K562 (cell line): ENCODE results near the gene RERE. TPM values are rescaled to one million over a fixed set of nuclear protein-coding genes. Genes with fewer than 3 reads are reported as not detected.
A peak's percentile ranks its signal among the peaks of the same experiment; 100 is the strongest.

Source experiments
- BCOR ChIP-seq: fragments of 450-650 bp; IDR thresholded peaks from 2 replicates; pipeline ENCODE4 v1.6.1; 2016
- BRCA1 ChIP-seq, 2 experiments: fragments of 450-650 bp in 1 of 2; sonication (generic) in 1 of 2; formaldehyde crosslinking in 1 of 2; IDR thresholded peaks; 2 replicates each; pipeline versions ENCODE4 v1.5.0 to v1.6.1; 2017 to 2020; ENCODE audit warnings: mild to moderate bottlenecking in 1 of 2, missing genetic modification reagents in 1 of 2
- CEBPB ChIP-seq: fragments of 450-650 bp; IDR thresholded peaks from 2 replicates; pipeline ENCODE4 v1.6.1; 2016; ENCODE audit warnings: missing genetic modification characterization, missing compliant biosample characterization
- EP400 ChIP-seq: fragments of 450-650 bp; IDR thresholded peaks from 2 replicates; pipeline ENCODE4 v1.6.1; 2017; ENCODE audit warnings: antibody characterized with exemption, mild to moderate bottlenecking, moderate library complexity
- FIP1L1 ChIP-seq: fragments of 200-400 bp; formaldehyde crosslinking; IDR thresholded peaks from 2 replicates; pipeline ENCODE4 v1.6.1; 2018; ENCODE audit warnings: mild to moderate bottlenecking, low read depth, low read length; ENCODE audit not compliant: poor library complexity, severe bottlenecking
- FOXK2 ChIP-seq, 2 experiments: fragments of 450-650 bp; IDR thresholded peaks in 1 of 2; conservative IDR thresholded peaks in 1 of 2; 2 replicates each; pipeline ENCODE4 v1.6.1; 2016; ENCODE audit warnings: low read depth in 2 of 2, mild to moderate bottlenecking in 1 of 2
- FOXP1 ChIP-seq: sonication (generic); formaldehyde crosslinking; IDR thresholded peaks from 2 replicates; pipeline ENCODE4 v1.8.0; 2022; ENCODE audit warnings: mild to moderate bottlenecking, missing genetic modification reagents
- HNRNPLL ChIP-seq: fragments of 200-400 bp; formaldehyde crosslinking; IDR thresholded peaks from 2 replicates; pipeline ENCODE4 v1.6.1; 2017; ENCODE audit warnings: low read length, low read depth, mild to moderate bottlenecking; ENCODE audit not compliant: poor library complexity, severe bottlenecking
- MED1 ChIP-seq: sonication (generic); formaldehyde crosslinking; IDR thresholded peaks from 2 replicates; pipeline ENCODE4 v1.8.1; 2023; ENCODE audit warnings: missing genetic modification reagents, borderline replicate concordance
- MEF2D ChIP-seq: conservative IDR thresholded peaks from 2 replicates; pipeline ENCODE4 v1.6.1; 2016; ENCODE audit warnings: low read depth, missing genetic modification characterization, missing compliant biosample characterization
- NCOA1 ChIP-seq: fragments of 450-650 bp; IDR thresholded peaks from 2 replicates; pipeline ENCODE4 v1.6.1; 2016; ENCODE audit warnings: low read depth
- NR2F6 ChIP-seq: fragments of 450-650 bp; formaldehyde crosslinking; IDR thresholded peaks from 2 replicates; pipeline ENCODE4 v1.4.0; 2020; ENCODE audit warnings: mild to moderate bottlenecking
- PCBP2 ChIP-seq: fragments of 200-400 bp; formaldehyde crosslinking; IDR thresholded peaks from 2 replicates; pipeline ENCODE4 v1.6.1; 2018; ENCODE audit warnings: low read length, low read depth, mild to moderate bottlenecking, moderate library complexity; ENCODE audit not compliant: poor library complexity, severe bottlenecking
- POLR2G ChIP-seq: fragments of 200-400 bp; formaldehyde crosslinking; IDR thresholded peaks from 2 replicates; pipeline ENCODE4 v1.6.1; 2017; ENCODE audit warnings: low read depth, mild to moderate bottlenecking, antibody characterized with exemption, low read length, moderate library complexity
- SIRT6 ChIP-seq: IDR thresholded peaks from one replicate; pipeline ENCODE4 v1.6.1; 2012; ENCODE audit warnings: low read depth, mild to moderate bottlenecking, control low read depth, inconsistent platforms, low read length, moderate library complexity
- TAL1 ChIP-seq: fragments of 450-650 bp; IDR thresholded peaks from 2 replicates; pipeline ENCODE4 v1.6.1; 2016; ENCODE audit warnings: mild to moderate bottlenecking
- TEAD4 ChIP-seq, 2 experiments: sonication (generic) in 1 of 2; formaldehyde crosslinking in 1 of 2; IDR thresholded peaks; 2 replicates each; pipeline versions ENCODE4 v1.6.1 to v1.8.0; 2012 to 2022; ENCODE audit warnings: borderline replicate concordance in 1 of 2, inconsistent platforms in 1 of 2, low read length in 1 of 2, mild to moderate bottlenecking in 1 of 2, missing genetic modification reagents in 1 of 2
- TOE1 ChIP-seq, 2 experiments: fragments of 450-650 bp in 1 of 2; sonication (generic) in 1 of 2; formaldehyde crosslinking in 1 of 2; IDR thresholded peaks; 2 replicates each; pipeline versions ENCODE4 v1.7.1 to v1.8.0; 2016 to 2022; ENCODE audit warnings: borderline replicate concordance in 2 of 2, mild to moderate bottlenecking in 2 of 2, antibody characterized with exemption in 1 of 2, inconsistent platforms in 1 of 2, low read depth in 1 of 2, missing genetic modification reagents in 1 of 2, moderate library complexity in 1 of 2
- ZBED1 ChIP-seq: IDR thresholded peaks from 2 replicates; pipeline ENCODE4 v1.6.1; 2014
- ZBTB17 ChIP-seq: fragments of 450-650 bp; formaldehyde crosslinking; IDR thresholded peaks from 2 replicates; pipeline ENCODE4 v1.4.0; 2020; ENCODE audit warnings: mild to moderate bottlenecking
- ZNF140 ChIP-seq: fragments of 250-450 bp; sonication (Bioruptor Pico); IDR thresholded peaks from 2 replicates; pipeline ENCODE4 v1.8.0; 2021; ENCODE audit warnings: moderate library complexity, mild to moderate bottlenecking, inconsistent platforms
- ZNF217 ChIP-seq: sonication (generic); formaldehyde crosslinking; IDR thresholded peaks from 2 replicates; pipeline ENCODE4 v1.8.0; 2022; ENCODE audit warnings: mild to moderate bottlenecking, missing genetic modification reagents
- ZNF445 ChIP-seq: fragments of 250-450 bp; sonication (Bioruptor Pico); IDR thresholded peaks from 2 replicates; pipeline ENCODE4 v1.4.0; 2020; ENCODE audit warnings: low read depth, mild to moderate bottlenecking, moderate library complexity
- ZNF668 ChIP-seq: fragments of 250-450 bp; sonication (Bioruptor Pico); IDR thresholded peaks from 2 replicates; pipeline ENCODE4 v1.8.0; 2022; ENCODE audit warnings: mild to moderate bottlenecking, inconsistent platforms
- ZNF695 ChIP-seq: fragments of 450-650 bp; formaldehyde crosslinking; IDR thresholded peaks from 2 replicates; pipeline ENCODE4 v1.4.0; 2020; ENCODE audit warnings: mild to moderate bottlenecking, moderate library complexity
- ZNF764 ChIP-seq: fragments of 250-450 bp; sonication (Bioruptor Pico); IDR thresholded peaks from 2 replicates; pipeline ENCODE4 v1.4.0; 2020; ENCODE audit warnings: low read depth, mild to moderate bottlenecking, moderate library complexity
- polyA plus RNA-seq, 8 experiments: library from polyadenylated mRNA; depleted of rRNA in 4 of 8; stranded (reverse) in 5 of 8; unstranded in 3 of 8; fragments of >200 nt; fragmentation: Nextera tagmentation in 2 of 8; fragmentation: Illumina TruSeq in 1 of 8; extraction: Ambion mirVana in 2 of 8; extraction: Trizol in 1 of 8; gene quantifications; 2 replicates each; pipeline versions ENCODE4 v1.2.1 to v1.2.3, GENCODE V29; 2011 to 2014; ENCODE audit warnings: inconsistent platforms in 1 of 8, missing spikeins in 1 of 8
- total RNA-seq, 7 experiments: library from RNA; depleted of rRNA in 6 of 7; stranded (reverse); fragments of >200 nt in 6 of 7; fragmentation: Illumina TruSeq in 2 of 7; extraction: Trizol in 2 of 7; gene quantifications; 2 replicates each; pipeline versions ENCODE4 v1.2.1 to v1.2.3, GENCODE V29; 2011 to 2021; ENCODE audit warnings: low replicate concordance in 1 of 7
- TF ChIP-seq, protein P1 (sequence below): IDR thresholded peaks from 2 replicates; pipeline ENCODE4 v1.6.1; 2014; ENCODE audit warnings: antibody characterized with exemption
- TF ChIP-seq, protein P2 (sequence below): fragments of 250-450 bp; sonication (Bioruptor Pico); IDR thresholded peaks from 2 replicates; pipeline ENCODE4 v1.9.0; 2021; ENCODE audit warnings: mild to moderate bottlenecking

The RERE gene
- total and polyA plus RNA-seq, 9 of the 15 experiments (the other 6 are each of a cell fraction or from before 2014, with no cell fraction given): 3.0 to 51.5 (median 13.4) TPM

DNA sequence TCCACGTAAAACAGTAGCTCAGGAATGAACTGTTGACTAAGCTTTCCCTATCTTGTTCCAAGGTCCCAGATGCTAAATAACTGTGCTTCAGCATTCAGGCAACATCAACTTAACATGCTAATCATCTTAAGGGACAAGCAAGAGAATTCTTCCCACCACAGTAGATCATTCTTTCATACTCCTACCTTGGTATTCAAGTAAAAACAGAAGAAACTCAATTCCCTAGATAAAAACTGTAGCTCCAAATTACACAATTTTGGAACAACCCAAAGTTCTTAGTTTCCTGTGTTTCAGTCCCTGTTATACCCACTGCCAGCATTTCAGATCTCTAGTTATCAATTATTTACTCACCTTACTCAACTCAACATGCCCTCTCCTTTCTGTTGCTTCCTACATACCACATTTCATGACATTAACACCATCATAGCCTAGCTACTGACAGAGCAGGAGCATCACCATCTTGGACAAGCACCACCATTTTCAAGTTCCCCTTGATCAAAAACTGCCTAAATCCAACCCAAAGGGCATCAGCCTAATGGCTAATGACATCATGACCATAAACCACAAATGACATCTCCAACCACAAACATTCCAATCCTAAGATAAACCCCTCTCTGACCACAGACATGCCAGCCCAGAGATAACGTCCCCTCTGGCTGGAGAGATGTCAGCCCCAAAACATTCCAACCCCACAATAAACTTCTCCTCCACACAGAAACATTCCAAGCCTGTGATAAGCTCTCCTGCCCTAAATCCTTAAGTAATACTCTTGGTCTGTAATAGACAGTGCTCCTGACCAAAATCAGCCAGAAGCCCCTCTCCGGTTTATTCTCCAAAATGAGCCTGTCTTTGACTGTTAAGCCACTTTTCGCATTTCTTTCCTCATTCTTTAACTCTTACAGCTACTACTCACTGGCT, 191.2 kb downstream of the RERE start (continued):
- TF ChIP-seq FOXK2 (conservative IDR thresholded peaks at IDR 0.05 in 1 of 2, IDR thresholded peaks at IDR 0.05 in 1 of 2; ENCODE audit: low read depth in 2 of 2) (peak; percentile 43 to 44; a peak in 2 of 4 replicates), ZNF764 (0 out of 2 replicates have a peak, but pooled peaks have one; percentile 49), FOXP1 (CRISPR knock-in tag) (no peak), ZNF695 (CRISPR knock-in tag) (no peak), CEBPB (tag) (no peak), POLR2G (no peak), ZNF668 (CRISPR knock-in tag) (no peak), BRCA1 (IDR thresholded peaks at IDR 0.05) (no peak), BRCA1 (CRISPR knock-in tag; IDR thresholded peaks at IDR 0.05) (no peak), TAL1 (peak; percentile 86), FIP1L1 (no peak), HNRNPLL (no peak), ZNF217 (CRISPR knock-in tag) (no peak), SIRT6 (no peak), ZBTB17 (CRISPR knock-in tag) (0 out of 2 replicates have a peak, but pooled peaks have one; percentile 53), MED1 (CRISPR knock-in tag) (no peak), TEAD4 (IDR thresholded peaks at IDR 0.05; ENCODE audit: low read length) (peak; percentile 98), TEAD4 (CRISPR knock-in tag; IDR thresholded peaks at IDR 0.05; ENCODE audit: borderline replicate concordance) (peak; percentile 95), NR2F6 (CRISPR knock-in tag) (no peak), ZNF445 (CRISPR knock-in tag) (no peak), PCBP2 (no peak), MEF2D (tag) (peak; percentile 88), NCOA1 (peak; percentile 93), TOE1 (IDR thresholded peaks at IDR 0.05; ENCODE audit: borderline replicate concordance) (peak; percentile 44; the same call in 1 of the 2 replicates), TOE1 (CRISPR knock-in tag; IDR thresholded peaks at IDR 0.05; ENCODE audit: borderline replicate concordance, low read depth) (no peak), ZBED1 (no peak), EP400 (no peak), BCOR (peak; percentile 96), ZNF140 (no peak)
- TF ChIP-seq, protein P1, sequence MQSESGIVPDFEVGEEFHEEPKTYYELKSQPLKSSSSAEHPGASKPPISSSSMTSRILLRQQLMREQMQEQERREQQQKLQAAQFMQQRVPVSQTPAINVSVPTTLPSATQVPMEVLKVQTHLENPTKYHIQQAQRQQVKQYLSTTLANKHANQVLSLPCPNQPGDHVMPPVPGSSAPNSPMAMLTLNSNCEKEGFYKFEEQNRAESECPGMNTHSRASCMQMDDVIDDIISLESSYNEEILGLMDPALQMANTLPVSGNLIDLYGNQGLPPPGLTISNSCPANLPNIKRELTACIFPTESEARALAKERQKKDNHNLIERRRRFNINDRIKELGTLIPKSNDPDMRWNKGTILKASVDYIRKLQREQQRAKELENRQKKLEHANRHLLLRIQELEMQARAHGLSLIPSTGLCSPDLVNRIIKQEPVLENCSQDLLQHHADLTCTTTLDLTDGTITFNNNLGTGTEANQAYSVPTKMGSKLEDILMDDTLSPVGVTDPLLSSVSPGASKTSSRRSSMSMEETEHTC: no peak
- TF ChIP-seq, protein P2, sequence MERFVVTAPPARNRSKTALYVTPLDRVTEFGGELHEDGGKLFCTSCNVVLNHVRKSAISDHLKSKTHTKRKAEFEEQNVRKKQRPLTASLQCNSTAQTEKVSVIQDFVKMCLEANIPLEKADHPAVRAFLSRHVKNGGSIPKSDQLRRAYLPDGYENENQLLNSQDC (CRISPR knock-in tag): no peak
